Activated T-cell treated with anti-CD3 and anti-CD28 coated beads, Interleukin-2, amount 50 U/mL, for 4 hours (primary cell): Measurements from ENCODE around the gene ZNF837. TPM values are rescaled to one million over a fixed set of nuclear protein-coding genes. Genes with fewer than 3 reads are reported as not detected.
"Not testable (repeated sequence)": the region's sequence is repeated elsewhere in the genome, so short reads cannot be mapped to it uniquely, and the experiment has no call there.

Source experiments
- ATAC-seq, 2 donors: fragments of 200-7000 bp; cut with Tn5 transposase; one replicate each; pipeline ENCODE4 v1.10.0; 2021
- DNase-seq: peaks from one replicate; pipeline ENCODE4 v3.0.0-alpha.2; 2020
- H3K27me3 Mint-ChIP-seq: one replicate; pipeline ENCODE4 v1.8.0; 2021; ENCODE audit warnings: low read depth, mixed read lengths
- H3K36me3 Mint-ChIP-seq: one replicate; pipeline ENCODE4 v1.8.0; 2022; ENCODE audit warnings: mixed read lengths; ENCODE audit not compliant: insufficient read depth
- H3K4me1 Mint-ChIP-seq: one replicate; pipeline ENCODE4 v1.8.0; 2021; ENCODE audit warnings: low read depth, mixed read lengths
- H3K4me3 Mint-ChIP-seq: one replicate; pipeline ENCODE4 v1.8.0; 2021; ENCODE audit warnings: mild to moderate bottlenecking, moderate library complexity, mixed read lengths
- H3K9me3 Mint-ChIP-seq: one replicate; pipeline ENCODE4 v1.8.0; 2021; ENCODE audit warnings: mixed read lengths
- total RNA-seq, 3 donors: library from RNA; stranded (reverse); gene quantifications; one replicate each; pipeline ENCODE4 v1.2.1, GENCODE V29; 2021

The ZNF837 gene
- 1 to 10 TPM; 1.2 to 2.1 (median 1.8) TPM for total RNA-seq

- peaks cover 26% of the 10 kb centered on the region for H3K4me1 Mint-ChIP-seq
- H3K36me3 Mint-ChIP-seq = no peaks in the 10 kb centered on the region
- peak within 1 kb of the TSS; percentile 90 for H3K4me3 Mint-ChIP-seq
- DNase-seq = peak; percentile 95
- no peaks in the 10 kb centered on the region for H3K9me3 Mint-ChIP-seq
- no peaks in the 10 kb centered on the region for H3K27me3 Mint-ChIP-seq
- ATAC-seq = peak; percentile 85 to 86
These were observed at the start of gene ZNF837 for GRCh38 chr19:58380662-58381459. ZNF837 (minus strand) TSS chr19:58381030; CDS start chr19:58369332, 11,698 bp downstream.

GRCh38 chr19:58429745-58430144, 48.9 kb upstream of the ZNF837 start:
- ATAC-seq = no peak
- no peaks in the 10 kb centered on the region for H3K27me3 Mint-ChIP-seq
- peaks cover 50% of the 10 kb centered on the region for H3K9me3 Mint-ChIP-seq
- no peak overlapping the region for H3K4me3 Mint-ChIP-seq
- no peak for DNase-seq
- peaks cover 22% of the 10 kb centered on the region for H3K36me3 Mint-ChIP-seq
- H3K4me1 Mint-ChIP-seq = no peaks in the 10 kb centered on the region

GRCh38 chr19:58428617-58429016, 47.8 kb upstream of the ZNF837 start:
- no peak for ATAC-seq
- no peaks in the 10 kb centered on the region for H3K27me3 Mint-ChIP-seq
- H3K9me3 Mint-ChIP-seq = peaks cover 45% of the 10 kb centered on the region
- H3K4me1 Mint-ChIP-seq = no peaks in the 10 kb centered on the region
- H3K4me3 Mint-ChIP-seq = no peak overlapping the region
- H3K36me3 Mint-ChIP-seq = peaks cover 12% of the 10 kb centered on the region
- DNase-seq = no peak

DNA sequence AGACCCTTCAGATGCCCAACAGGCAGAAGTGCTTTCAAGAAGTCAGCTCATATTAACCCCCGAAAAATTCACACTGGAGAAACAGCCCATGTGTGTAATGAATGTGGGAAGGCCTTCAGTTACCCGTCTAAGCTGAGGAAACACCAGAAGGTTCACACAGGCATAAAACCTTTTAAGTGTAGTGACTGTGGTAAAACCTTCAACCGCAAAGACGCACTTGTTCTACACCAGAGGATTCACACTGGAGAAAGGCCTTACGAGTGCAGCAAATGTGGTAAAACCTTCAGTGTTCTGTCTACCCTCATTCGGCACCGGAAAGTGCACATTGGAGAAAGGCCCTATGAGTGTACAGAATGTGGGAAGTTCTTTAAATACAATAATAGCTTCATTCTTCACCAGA, 36.2 kb upstream of the ZNF837 start:
- Mint-ChIP-seq H3K4me3 (no peak overlapping the region), H3K9me3 (no peaks in the 10 kb centered on the region), H3K4me1 (no peaks in the 10 kb centered on the region), H3K36me3 (peaks cover 37% of the 10 kb centered on the region), H3K27me3 (no peaks in the 10 kb centered on the region)
- no peak for ATAC-seq
- DNase-seq = no peak

DNA sequence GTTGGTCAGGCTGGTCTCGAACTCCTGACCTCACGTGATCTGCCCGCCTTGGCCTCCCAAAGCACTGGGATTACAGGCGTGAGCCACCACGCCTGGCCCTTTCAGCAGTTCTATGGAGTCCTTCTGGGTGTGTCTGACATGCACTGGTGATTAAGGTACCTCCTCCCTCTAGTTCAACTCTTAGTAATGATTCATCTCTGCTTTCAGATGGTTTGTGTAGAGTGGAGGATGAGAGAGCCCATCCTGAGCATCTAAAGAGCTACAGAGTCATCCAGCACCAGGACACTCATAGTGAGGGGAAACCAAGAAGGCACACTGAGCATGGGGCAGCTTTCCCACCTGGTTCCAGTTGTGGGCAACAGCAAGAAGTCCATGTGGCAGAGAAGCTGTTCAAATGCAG, 35.8 kb upstream of the ZNF837 start:
- Mint-ChIP-seq H3K4me3 (no peak overlapping the region), H3K4me1 (no peaks in the 10 kb centered on the region), H3K9me3 (no peaks in the 10 kb centered on the region), H3K27me3 (no peaks in the 10 kb centered on the region), H3K36me3 (peaks cover 37% of the 10 kb centered on the region)
- DNase-seq = no peak
- ATAC-seq = no peak

DNA sequence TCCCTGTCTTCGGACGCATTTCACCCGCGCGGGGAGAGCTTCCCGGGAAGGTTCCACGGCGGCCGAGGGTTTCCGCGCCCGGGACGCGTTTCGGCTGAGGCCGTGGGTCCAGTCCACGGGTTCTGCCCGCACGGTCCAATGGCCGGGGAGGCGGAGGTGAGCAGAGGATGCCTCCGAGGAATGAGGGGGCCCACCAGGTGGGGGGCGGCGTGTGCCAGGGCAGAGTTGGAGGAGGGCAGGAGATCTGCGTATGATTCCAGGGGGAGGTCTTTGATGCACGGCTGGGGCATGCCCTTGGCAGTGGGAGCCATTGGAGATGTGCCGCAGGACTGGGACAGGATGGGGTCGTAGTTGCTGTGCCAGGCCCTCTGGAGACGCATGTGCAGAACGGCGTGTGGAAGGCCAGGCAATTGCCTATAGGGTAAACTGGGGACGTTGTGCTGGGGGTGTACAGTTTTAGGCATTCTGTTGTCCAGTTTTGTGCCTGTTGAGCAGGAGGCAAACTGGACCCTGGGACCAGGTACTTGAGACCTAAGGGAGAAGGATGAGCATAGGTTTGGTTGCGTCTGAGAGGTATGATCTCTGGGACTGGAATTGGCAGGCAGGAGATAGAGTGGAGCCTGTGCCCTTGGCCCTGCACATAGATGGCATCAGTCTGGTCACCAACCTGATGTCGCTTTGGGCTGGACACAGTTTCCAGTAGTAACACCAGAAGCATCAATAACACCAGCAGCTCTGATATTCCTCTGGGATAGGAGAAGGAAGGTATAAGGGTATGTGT, 28.4 kb upstream of the ZNF837 start:
- DNase-seq (no peak), ATAC-seq (peak; percentile 7 to 14)
- Mint-ChIP-seq H3K9me3 (no peaks in the 10 kb centered on the region), H3K27me3 (no peaks in the 10 kb centered on the region), H3K4me1 (peaks cover 26% of the 10 kb centered on the region), H3K4me3 (peak overlapping the region; percentile 88), H3K36me3 (peaks cover 6% of the 10 kb centered on the region)

- peak; percentile 98 for ATAC-seq
- Mint-ChIP-seq H3K4me3 (peak within 1 kb of the TSS; percentile 88), H3K4me1 (peaks cover 26% of the 10 kb centered on the region), H3K27me3 (no peaks in the 10 kb centered on the region), H3K36me3 (peaks cover 6% of the 10 kb centered on the region), H3K9me3 (no peaks in the 10 kb centered on the region)
- DNase-seq = peak; percentile 93
These were observed 27.6 kb upstream of the ZNF837 start, which contains the start of gene ZNF584 for GRCh38 chr19:58408152-58409009. ZNF584 (plus strand) TSS chr19:58408649; CDS start chr19:58409148, 499 bp downstream.

DNA sequence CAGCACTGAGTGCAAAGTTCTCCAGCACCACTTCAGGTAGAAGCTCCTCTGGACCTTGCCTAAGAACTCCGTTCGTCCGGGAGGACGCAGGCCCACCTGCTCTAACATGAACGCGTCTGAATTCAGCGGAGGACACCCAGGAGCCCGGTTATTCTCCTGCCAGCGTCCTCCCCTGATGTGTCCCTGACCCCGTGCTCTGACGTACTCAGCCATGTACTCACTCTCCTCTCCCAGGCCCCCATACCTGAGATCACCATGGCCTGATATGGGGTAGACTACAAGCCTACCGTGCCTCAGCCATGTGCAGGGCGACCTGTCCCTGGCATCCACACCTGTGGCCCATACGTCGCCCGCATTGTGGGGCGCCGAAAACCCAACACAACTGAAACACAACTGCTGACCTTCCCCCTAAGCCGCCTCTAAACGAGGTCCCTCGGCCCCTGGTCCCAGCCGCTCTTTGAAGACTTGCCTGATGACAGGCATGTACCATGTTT, 26.9 kb upstream of the ZNF837 start:
- ATAC-seq (peak; percentile 4 to 8), DNase-seq (no peak)
- no peaks in the 10 kb centered on the region for H3K9me3 Mint-ChIP-seq
- H3K4me3 Mint-ChIP-seq = peak overlapping the region; percentile 88
- no peaks in the 10 kb centered on the region for H3K27me3 Mint-ChIP-seq
- H3K4me1 Mint-ChIP-seq = peaks cover 26% of the 10 kb centered on the region
- peaks cover 4% of the 10 kb centered on the region for H3K36me3 Mint-ChIP-seq

DNA sequence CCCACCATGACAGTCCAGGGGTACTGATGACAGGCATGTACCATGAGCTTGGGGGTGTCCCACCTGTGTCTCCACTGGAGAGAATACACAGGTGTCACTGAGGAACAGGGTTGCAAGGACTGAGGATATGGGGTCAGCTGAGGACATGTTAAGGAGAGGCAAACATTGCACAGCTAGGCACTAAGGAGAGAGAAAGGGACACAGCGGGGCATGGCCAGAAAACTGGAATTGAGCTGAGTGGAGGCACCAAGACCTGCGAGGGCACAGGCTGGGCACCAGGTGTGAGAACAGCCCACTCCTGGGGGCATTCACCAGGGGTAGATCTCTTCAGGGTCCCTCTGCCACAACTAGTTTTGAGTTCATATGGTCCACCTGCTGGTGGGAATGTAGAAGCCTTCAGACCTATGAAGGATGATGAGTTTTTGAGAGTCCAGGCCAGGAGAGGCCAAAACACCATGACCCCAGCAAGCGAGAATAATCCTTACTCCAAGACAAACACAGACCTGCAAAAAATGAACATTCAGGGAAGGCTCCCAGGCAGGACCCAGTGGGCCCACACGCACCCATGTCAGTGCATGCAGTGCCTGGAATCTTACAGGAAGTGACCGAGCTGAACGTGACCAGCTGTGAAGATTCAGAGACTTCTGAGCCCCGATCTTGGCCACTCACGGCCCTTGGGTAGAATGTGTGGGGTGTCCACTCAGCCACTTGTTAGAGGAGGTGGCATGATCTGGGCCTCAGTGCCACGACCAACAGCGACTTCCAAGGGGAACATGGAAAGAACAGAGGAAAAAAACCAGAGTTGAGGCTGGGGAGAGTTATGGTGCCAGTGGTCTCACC, 26.2 kb upstream of the ZNF837 start:
- no peak for ATAC-seq

GRCh38 chr19:58403920-58404478, 23.2 kb upstream of the ZNF837 start:
- DNase-seq, H3K9me3 Mint-ChIP-seq, H3K36me3 Mint-ChIP-seq, H3K27me3 Mint-ChIP-seq, H3K4me3 Mint-ChIP-seq, ATAC-seq: not testable (repeated sequence)
- peaks cover 28% of the 10 kb centered on the region for H3K4me1 Mint-ChIP-seq

More for the DNA sequence above, 26.2 kb upstream of the ZNF837 start:
- Mint-ChIP-seq H3K4me3 (peak overlapping the region; percentile 88), H3K27me3 (no peaks in the 10 kb centered on the region), H3K4me1 (peaks cover 26% of the 10 kb centered on the region), H3K9me3 (no peaks in the 10 kb centered on the region), H3K36me3 (no peaks in the 10 kb centered on the region)
- no peak for DNase-seq

DNA sequence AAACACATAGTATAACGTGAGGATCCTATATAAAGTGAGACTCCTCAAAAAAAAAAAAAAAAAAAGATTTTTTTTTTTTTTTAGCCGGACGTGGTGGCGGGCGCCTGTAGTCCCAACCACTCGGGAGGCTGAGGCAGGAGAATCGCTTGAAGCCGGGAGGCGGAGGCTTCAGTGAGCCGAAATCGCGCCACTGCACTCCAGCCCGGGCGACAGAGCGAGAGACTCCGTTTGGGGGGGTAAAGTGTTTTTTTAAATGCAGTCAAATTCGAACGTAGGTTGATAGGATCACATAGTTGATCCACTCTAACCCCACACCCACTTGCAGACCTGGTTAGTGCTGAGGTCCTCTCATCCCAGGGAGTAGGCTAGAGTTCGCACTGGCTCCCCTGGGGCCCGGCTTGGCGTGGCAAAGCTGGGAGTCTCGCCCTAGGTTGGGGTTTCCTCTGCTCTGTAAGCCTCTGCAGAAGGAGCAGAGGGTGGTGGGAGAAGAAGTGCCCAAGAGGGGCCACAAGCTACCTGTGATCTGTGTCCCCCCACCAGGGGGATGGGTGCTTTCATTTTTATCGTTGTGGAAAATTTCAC, 21.1 kb upstream of the ZNF837 start:
- Mint-ChIP-seq H3K36me3 (no peaks in the 10 kb centered on the region), H3K9me3 (no peaks in the 10 kb centered on the region), H3K4me3 (peak overlapping the region; percentile 79), H3K4me1 (peaks cover 14% of the 10 kb centered on the region), H3K27me3 (peaks cover 15% of the 10 kb centered on the region)
- ATAC-seq (no peak), DNase-seq (no peak)

DNA sequence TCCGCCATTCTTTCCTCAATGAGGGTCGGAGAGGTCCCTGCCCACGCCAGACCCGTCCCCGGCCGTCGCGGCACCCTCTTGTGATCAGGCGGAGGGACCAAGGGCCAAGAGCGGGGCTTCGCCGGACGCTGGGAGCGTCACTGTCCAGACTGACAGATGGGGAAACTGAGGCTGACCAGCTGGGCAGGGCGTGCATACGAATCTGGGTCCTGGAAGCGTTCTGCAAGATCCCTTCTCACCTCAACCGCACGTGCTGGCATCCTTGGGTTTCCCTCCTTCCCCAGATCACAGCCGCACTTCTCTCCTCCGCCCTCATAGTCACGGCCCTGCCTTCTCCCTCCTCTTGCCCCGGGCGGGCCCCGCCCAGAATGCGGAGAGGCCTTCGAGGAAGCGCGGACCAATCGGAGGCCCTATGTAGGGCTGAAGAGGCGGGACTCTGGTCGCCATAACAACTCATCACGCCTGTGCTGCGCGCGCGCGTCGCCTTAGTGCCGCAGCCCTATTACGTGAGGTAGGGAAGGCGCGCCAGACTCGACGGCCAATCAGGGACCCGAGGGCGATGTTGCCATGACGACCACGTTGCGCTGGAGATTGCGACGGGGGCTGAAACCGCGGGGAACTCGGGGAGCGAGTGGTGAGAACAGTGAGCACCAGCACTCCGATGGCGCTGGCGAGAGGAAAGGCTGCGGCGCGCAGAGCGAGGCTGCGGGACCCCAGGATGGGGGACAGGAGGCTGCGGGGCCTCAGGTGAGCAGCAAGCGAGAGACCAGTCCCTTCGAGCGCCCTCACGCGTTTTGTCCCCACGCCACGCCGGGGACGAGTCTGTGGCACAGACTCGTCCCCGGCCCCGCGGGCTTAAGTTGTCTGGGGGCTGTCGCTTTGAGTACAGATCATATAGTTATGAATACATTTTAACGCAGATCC, 20.3 kb upstream of the ZNF837 start:
- ATAC-seq (peak; percentile 98), DNase-seq (peak; percentile 99)
- H3K27me3 Mint-ChIP-seq = peaks cover 15% of the 10 kb centered on the region
- H3K36me3 Mint-ChIP-seq = no peaks in the 10 kb centered on the region
- H3K4me3 Mint-ChIP-seq = peak overlapping the region; percentile 79
- H3K4me1 Mint-ChIP-seq = peaks cover 12% of the 10 kb centered on the region
- no peaks in the 10 kb centered on the region for H3K9me3 Mint-ChIP-seq
